Mucosa of stomach (tissue), 1 donor: ENCODE data around the gene AEBP1.
"Not testable (repeated sequence)": the region's sequence is repeated elsewhere in the genome, so short reads cannot be mapped to it uniquely, and the experiment has no call there.

Experiments
- H3K27me3 ChIP-seq: one replicate; pipeline ENCODE4 v1.7.0; 2013; ENCODE audit warnings: mild to moderate bottlenecking, low read length; ENCODE audit not compliant: control insufficient read depth, insufficient read depth
- H3K36me3 ChIP-seq: one replicate; pipeline ENCODE4 v1.7.0; 2013; ENCODE audit warnings: low read length; ENCODE audit not compliant: control insufficient read depth, insufficient read depth
- H3K4me1 ChIP-seq: one replicate; pipeline ENCODE4 v1.7.0; 2013; ENCODE audit warnings: mild to moderate bottlenecking, low read length; ENCODE audit not compliant: control insufficient read depth, insufficient read depth
- H3K4me3 ChIP-seq: one replicate; pipeline ENCODE4 v1.7.0; 2013; ENCODE audit warnings: low read length
- H3K9ac ChIP-seq: one replicate; pipeline ENCODE4 v1.7.0; 2013; ENCODE audit warnings: mild to moderate bottlenecking, low read length, moderate library complexity
- H3K9me3 ChIP-seq: one replicate; pipeline ENCODE4 v1.7.0; 2013; ENCODE audit warnings: mild to moderate bottlenecking, low read length, moderate library complexity; ENCODE audit not compliant: control insufficient read depth
- donor health status: Pancreatic carcinoma.

The AEBP1 gene

GRCh38 chr7:44122529-44122928 is 18.4 kb downstream of the AEBP1 start:
- Histone ChIP-seq H3K9ac (peak overlapping the region; percentile 67), H3K27me3 (no peaks in the 10 kb centered on the region), H3K9me3 (no peaks in the 10 kb centered on the region), H3K36me3 (no peaks in the 10 kb centered on the region), H3K4me3 (peak overlapping the region; percentile 66), H3K4me1 (peaks cover 20% of the 10 kb centered on the region)

- peak within 1 kb of the TSS; percentile 67 for H3K9ac ChIP-seq
- peaks cover 20% of the 10 kb centered on the region for H3K4me1 ChIP-seq
- no peaks in the 10 kb centered on the region for H3K27me3 ChIP-seq
- H3K9me3 ChIP-seq, result no peaks in the 10 kb centered on the region
- H3K36me3 ChIP-seq, result no peaks in the 10 kb centered on the region
- peak within 1 kb of the TSS; percentile 66 for H3K4me3 ChIP-seq
These were observed 19.3 kb downstream of the AEBP1 start, which contains the start of gene POLD2 for GRCh38 chr7:44123190-44124003. TSS of gene POLD2 (minus strand) at chr7:44123548. CDS start at chr7:44122053, 1,495 bp downstream.

- no peaks in the 10 kb centered on the region for H3K36me3 ChIP-seq
- H3K27me3 ChIP-seq, result no peaks in the 10 kb centered on the region
- peaks cover 20% of the 10 kb centered on the region for H3K4me1 ChIP-seq
These were observed 20.7 kb downstream of the AEBP1 start for GRCh38 chr7:44124822-44125202.

GRCh38 chr7:44126574-44126973 is 22.4 kb downstream of the AEBP1 start:
- H3K4me1 ChIP-seq, result peaks cover 15% of the 10 kb centered on the region
- not testable (repeated sequence) for H3K27me3 ChIP-seq, H3K9ac ChIP-seq, H3K36me3 ChIP-seq, H3K4me3 ChIP-seq, H3K9me3 ChIP-seq

More at GRCh38 chr7:44124822-44125202, 20.7 kb downstream of the AEBP1 start:
- H3K9ac ChIP-seq, result no peak overlapping the region
- no peaks in the 10 kb centered on the region for H3K9me3 ChIP-seq
- no peak overlapping the region for H3K4me3 ChIP-seq

GRCh38 chr7:44127161-44127560 is 23.0 kb downstream of the AEBP1 start:
- no peaks in the 10 kb centered on the region for H3K27me3 ChIP-seq
- H3K4me3 ChIP-seq, result no peak overlapping the region
- peaks cover 10% of the 10 kb centered on the region for H3K4me1 ChIP-seq
- no peak overlapping the region for H3K9ac ChIP-seq
- H3K9me3 ChIP-seq, result no peaks in the 10 kb centered on the region
- H3K36me3 ChIP-seq, result no peaks in the 10 kb centered on the region

GRCh38 chr7:44128721-44129582 is 24.8 kb downstream of the AEBP1 start:
- Histone ChIP-seq H3K36me3 (no peaks in the 10 kb centered on the region), H3K4me1 (no peaks in the 10 kb centered on the region), H3K4me3 (no peak overlapping the region), H3K9ac (no peak overlapping the region), H3K9me3 (no peaks in the 10 kb centered on the region), H3K27me3 (no peaks in the 10 kb centered on the region)

GRCh38 chr7:44131173-44132029 is 27.3 kb downstream of the AEBP1 start:
- H3K27me3 ChIP-seq, result no peaks in the 10 kb centered on the region
- H3K9ac ChIP-seq, result no peak overlapping the region

GRCh38 chr7:44132039-44132438 is 27.9 kb downstream of the AEBP1 start:
- no peak overlapping the region for H3K4me3 ChIP-seq
- H3K4me1 ChIP-seq, result no peaks in the 10 kb centered on the region
- H3K36me3 ChIP-seq, result no peaks in the 10 kb centered on the region
- H3K9me3 ChIP-seq, result no peaks in the 10 kb centered on the region
- H3K27me3 ChIP-seq, result no peaks in the 10 kb centered on the region
- H3K9ac ChIP-seq, result no peak overlapping the region

More at GRCh38 chr7:44131173-44132029, 27.3 kb downstream of the AEBP1 start:
- H3K4me1 ChIP-seq, result no peaks in the 10 kb centered on the region
- H3K4me3 ChIP-seq, result no peak overlapping the region
- H3K9me3 ChIP-seq, result no peaks in the 10 kb centered on the region
- H3K36me3 ChIP-seq, result no peaks in the 10 kb centered on the region

GRCh38 chr7:44133295-44133694 is 29.1 kb downstream of the AEBP1 start:
- Histone ChIP-seq H3K9me3 (no peaks in the 10 kb centered on the region), H3K27me3 (no peaks in the 10 kb centered on the region), H3K9ac (no peak overlapping the region), H3K4me1 (no peaks in the 10 kb centered on the region), H3K36me3 (no peaks in the 10 kb centered on the region), H3K4me3 (no peak overlapping the region)

- H3K4me1 ChIP-seq, result no peaks in the 10 kb centered on the region
- no peak overlapping the region for H3K9ac ChIP-seq
- H3K36me3 ChIP-seq, result no peaks in the 10 kb centered on the region
These were observed 30.9 kb downstream of the AEBP1 start for GRCh38 chr7:44134943-44135628.

GRCh38 chr7:44136731-44137130 is 32.6 kb downstream of the AEBP1 start:
- no peak overlapping the region for H3K4me3 ChIP-seq
- no peaks in the 10 kb centered on the region for H3K9me3 ChIP-seq
- H3K36me3 ChIP-seq, result no peaks in the 10 kb centered on the region
- no peak overlapping the region for H3K9ac ChIP-seq
- H3K4me1 ChIP-seq, result no peaks in the 10 kb centered on the region
- H3K27me3 ChIP-seq, result no peaks in the 10 kb centered on the region

More at GRCh38 chr7:44134943-44135628, 30.9 kb downstream of the AEBP1 start:
- Histone ChIP-seq H3K4me3 (no peak overlapping the region), H3K27me3 (no peaks in the 10 kb centered on the region), H3K9me3 (no peaks in the 10 kb centered on the region)
